Neural progenitor cell (in vitro differentiated cells): ENCODE data around the gene METTL6.

Experiments
- CTCF ChIP-seq: fragments of 200-600 bp; sonication (generic); IDR thresholded peaks from 2 replicates; pipeline ENCODE4 v1.5.1; 2017; ENCODE audit warnings: antibody characterized with exemption, mild to moderate bottlenecking
- EZH2 ChIP-seq: fragments of 200-600 bp; sonication (generic); IDR thresholded peaks from 2 replicates; pipeline ENCODE4 v1.6.1; 2017; ENCODE audit warnings: antibody characterized with exemption, mild to moderate bottlenecking, moderate library complexity
- EZH2phosphoT487 ChIP-seq: fragments of 200-600 bp; sonication (generic); IDR thresholded peaks from 2 replicates; pipeline ENCODE4 v1.6.1; 2017; ENCODE audit warnings: antibody characterized with exemption

- no peak for TF ChIP-seq CTCF
- no peak for TF ChIP-seq EZH2
- no peak for TF ChIP-seq EZH2phosphoT487
Measured at GRCh38 chr3:15439476-15439875, 12.1 kb upstream of the METTL6 start.
